NOMO-1 treated with dmso at 0.1 percent for 144 hours (cell line): Measurements from ENCODE around the gene USP2.

Experiments used
- DNase-seq: peaks from one replicate; lab custom pipeline; 2025; ENCODE audit not compliant: unreplicated experiment; lab: John Stamatoyannopoulos, UW

USP2 gene

GRCh38 chr11:119366690-119367620, 14.5 kb downstream of the USP2 start:
- no peak for DNase-seq

GRCh38 chr11:119365071-119365591, 16.4 kb downstream of the USP2 start:
- no peak for DNase-seq

- DNase-seq: peak; percentile 15
Observed at GRCh38 chr11:119363851-119364590, 17.5 kb downstream of the USP2 start.

- no peak for DNase-seq
Observed at GRCh38 chr11:119363081-119363850, 18.2 kb downstream of the USP2 start.

- DNase-seq: no peak
Observed at GRCh38 chr11:119362741-119363080, 18.8 kb downstream of the USP2 start.

GRCh38 chr11:119361941-119362725, 19.4 kb downstream of the USP2 start:
- DNase-seq: no peak

GRCh38 chr11:119361056-119361787, 20.3 kb downstream of the USP2 start:
- DNase-seq: peak; percentile 68

- DNase-seq: peak; percentile 34
Observed at GRCh38 chr11:119359365-119360214, 21.9 kb downstream of the USP2 start.

GRCh38 chr11:119357074-119357473, 24.4 kb downstream of the USP2 start:
- DNase-seq: no peak

- peak; percentile 24 for DNase-seq
Observed at GRCh38 chr11:119356349-119357031, 25.0 kb downstream of the USP2 start.

- DNase-seq: no peak
Observed at GRCh38 chr11:119355091-119355843, 26.2 kb downstream of the USP2 start.

- DNase-seq: no peak
Observed at GRCh38 chr11:119352857-119353260, 28.6 kb downstream of the USP2 start.

GRCh38 chr11:119351232-119351631, 30.3 kb downstream of the USP2 start:
- no peak for DNase-seq

GRCh38 chr11:119350302-119350701, 31.2 kb downstream of the USP2 start:
- no peak for DNase-seq

GRCh38 chr11:119347940-119348605, 33.4 kb downstream of the USP2 start:
- no peak for DNase-seq

GRCh38 chr11:119347242-119347641, 34.2 kb downstream of the USP2 start:
- no peak for DNase-seq

GRCh38 chr11:119346605-119347004, 34.9 kb downstream of the USP2 start, which contains the start of gene MFRP:
Gene MFRP (minus strand): TSS chr11:119346705. CDS start chr11:119346513, 192 bp downstream.
- DNase-seq: no peak
